CD4-positive, alpha-beta T cell treated with Interleukin-2 at 100 ng/mL for 4 hours (primary cell): ENCODE measurements around the gene TXNRD1.
"Not testable (repeated sequence)": the region's sequence is repeated elsewhere in the genome, so short reads cannot be mapped to it uniquely, and the experiment has no call there.

ENCODE experiments used
- DNase-seq: peaks from one replicate; pipeline ENCODE4 v3.0.0-alpha.2; 2020; ENCODE audit warnings: low spot score

TXNRD1 gene

GRCh38 chr12:104190641-104191176, 24.9 kb upstream of the TXNRD1 start:
- DNase-seq, result no peak

- DNase-seq, result no peak
Observed at GRCh38 chr12:104197264-104197663, 18.3 kb upstream of the TXNRD1 start.

GRCh38 chr12:104199964-104200363, 15.6 kb upstream of the TXNRD1 start:
- no peak for DNase-seq

GRCh38 chr12:104201238-104202001, 14.2 kb upstream of the TXNRD1 start:
- peak; percentile 70 for DNase-seq

- no peak for DNase-seq
Observed at GRCh38 chr12:104204690-104205480, 10.7 kb upstream of the TXNRD1 start.

GRCh38 chr12:104207416-104208205, 8.0 kb upstream of the TXNRD1 start:
- no peak for DNase-seq

GRCh38 chr12:104212516-104212915, 3.1 kb upstream of the TXNRD1 start:
- no peak for DNase-seq

- DNase-seq, result no peak
Observed at GRCh38 chr12:104213952-104214351, 1.6 kb upstream of the TXNRD1 start.

- DNase-seq, result no peak
Observed at GRCh38 chr12:104216521-104216924, 944 bp downstream of the TXNRD1 start.

- DNase-seq, result not testable (repeated sequence)
Observed at GRCh38 chr12:104218506-104218905, 2.9 kb downstream of the TXNRD1 start.

GRCh38 chr12:104218935-104219334, 3.4 kb downstream of the TXNRD1 start:
- no peak for DNase-seq

- DNase-seq, result no peak
Observed at GRCh38 chr12:104219361-104219892, 3.8 kb downstream of the TXNRD1 start.

- DNase-seq, result peak; percentile 78
Observed at GRCh38 chr12:104219908-104220404, 4.4 kb downstream of the TXNRD1 start.

- no peak for DNase-seq
Observed at GRCh38 chr12:104220931-104221330, 5.4 kb downstream of the TXNRD1 start.

- DNase-seq, result no peak
Observed at GRCh38 chr12:104222976-104223375, 7.4 kb downstream of the TXNRD1 start.

GRCh38 chr12:104223712-104224111, 8.1 kb downstream of the TXNRD1 start:
- DNase-seq, result no peak

- no peak for DNase-seq
Observed at GRCh38 chr12:104226672-104227071, 11.1 kb downstream of the TXNRD1 start.

GRCh38 chr12:104230304-104231095, 14.9 kb downstream of the TXNRD1 start:
- no peak for DNase-seq

GRCh38 chr12:104232609-104233280, 17.2 kb downstream of the TXNRD1 start:
- no peak for DNase-seq

- DNase-seq, result no peak
Observed at GRCh38 chr12:104234926-104235499, 19.4 kb downstream of the TXNRD1 start.
